WERI-Rb-1 (cell line): ENCODE data around the gene PDLIM5.

Experiments used
- DNase-seq: peaks from one replicate; pipeline ENCODE4 v3.0.0-alpha.2; 2020
- H3K27ac ChIP-seq: fragments of 250-450 bp; sonication (Bioruptor Pico); 2 replicates; pipeline ENCODE4 v1.5.1; 2020; ENCODE audit warnings: mild to moderate bottlenecking, moderate library complexity
- H3K27me3 ChIP-seq: fragments of 250-450 bp; sonication (Bioruptor Pico); 2 replicates; pipeline ENCODE4 v1.5.1; 2021; ENCODE audit warnings: mild to moderate bottlenecking, low read depth, moderate library complexity; ENCODE audit not compliant: insufficient read depth, severe bottlenecking
- H3K36me3 ChIP-seq: fragments of 250-450 bp; sonication (Bioruptor Pico); 2 replicates; pipeline ENCODE4 v1.5.1; 2020; ENCODE audit warnings: mild to moderate bottlenecking, moderate library complexity
- H3K4me3 ChIP-seq: 2 replicates; pipeline ENCODE4 v1.5.1; 2011; ENCODE audit warnings: low read depth, mild to moderate bottlenecking, control low read depth, low read length
- H3K9me3 ChIP-seq: fragments of 250-450 bp; sonication (Bioruptor Pico); 2 replicates; pipeline ENCODE4 v1.5.1; 2021; ENCODE audit warnings: mild to moderate bottlenecking, moderate library complexity; ENCODE audit not compliant: severe bottlenecking
- CTCF ChIP-seq: IDR thresholded peaks from 2 replicates; pipeline ENCODE4 v1.5.1; 2011; ENCODE audit warnings: low read depth, mild to moderate bottlenecking, control low read depth, inconsistent platforms, low read length

PDLIM5 gene

GRCh38 chr4:94413085-94413840 lies 38.5 kb upstream of the PDLIM5 start:
- DNase-seq, result no peak
- no peaks in the 10 kb centered on the region for H3K27me3 ChIP-seq
- TF ChIP-seq CTCF, result no peak
- no peaks in the 10 kb centered on the region for H3K9me3 ChIP-seq
- no peak overlapping the region for H3K27ac ChIP-seq
- no peaks in the 10 kb centered on the region for H3K36me3 ChIP-seq
- no peak overlapping the region for H3K4me3 ChIP-seq

DNA sequence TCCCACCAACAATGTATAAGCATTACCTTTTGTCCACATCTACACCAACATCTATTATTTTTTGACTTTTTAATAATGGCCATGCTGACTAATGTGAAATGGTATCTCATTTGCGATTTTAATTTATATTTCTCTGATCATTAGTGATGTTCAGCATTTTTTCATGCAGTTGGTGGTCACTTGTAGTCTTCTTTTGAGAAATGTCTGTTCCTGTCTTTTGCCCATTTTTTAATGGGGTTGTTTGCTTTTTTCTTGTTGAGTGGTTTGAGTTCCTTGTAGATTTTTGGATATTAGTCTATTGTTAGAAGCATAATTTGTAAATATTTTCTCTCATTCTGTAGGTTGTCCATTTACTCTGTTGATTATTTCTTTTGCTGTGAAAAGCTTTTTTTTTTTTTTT lies 36.8 kb upstream of the PDLIM5 start:
- no peak for DNase-seq
- H3K9me3 ChIP-seq, result no peaks in the 10 kb centered on the region
- H3K27me3 ChIP-seq, result no peaks in the 10 kb centered on the region
- no peaks in the 10 kb centered on the region for H3K36me3 ChIP-seq
- no peak overlapping the region for H3K27ac ChIP-seq
- TF ChIP-seq CTCF, result no peak
- no peak overlapping the region for H3K4me3 ChIP-seq

DNA sequence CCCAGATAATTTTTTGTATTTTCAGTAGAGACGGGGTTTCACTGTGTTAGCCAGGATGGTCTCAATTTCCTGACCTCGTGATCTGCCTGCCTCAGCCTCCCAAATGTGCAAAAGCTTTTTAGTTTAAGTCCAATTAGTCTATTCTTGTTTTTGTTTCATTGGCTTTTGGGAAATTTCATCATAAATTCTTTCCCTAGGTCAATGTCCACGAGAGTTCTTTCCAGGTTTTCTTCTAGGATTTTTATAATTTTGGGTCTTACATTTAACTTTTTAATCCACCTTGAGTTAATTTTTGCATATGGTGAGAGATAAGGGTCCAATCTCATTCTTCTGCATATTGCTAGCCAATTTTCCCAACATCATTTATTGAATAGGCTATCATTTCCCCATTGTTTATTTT lies 36.3 kb upstream of the PDLIM5 start:
- H3K27ac ChIP-seq, result no peak overlapping the region
- no peaks in the 10 kb centered on the region for H3K36me3 ChIP-seq
- no peak for DNase-seq
- H3K27me3 ChIP-seq, result no peaks in the 10 kb centered on the region
- no peak for TF ChIP-seq CTCF
- no peak overlapping the region for H3K4me3 ChIP-seq
- H3K9me3 ChIP-seq, result no peaks in the 10 kb centered on the region

GRCh38 chr4:94416335-94416734 lies 35.4 kb upstream of the PDLIM5 start:
- H3K9me3 ChIP-seq, result no peaks in the 10 kb centered on the region
- TF ChIP-seq CTCF, result no peak
- H3K4me3 ChIP-seq, result no peak overlapping the region
- H3K27ac ChIP-seq, result no peak overlapping the region
- no peaks in the 10 kb centered on the region for H3K36me3 ChIP-seq
- DNase-seq, result no peak
- H3K27me3 ChIP-seq, result no peaks in the 10 kb centered on the region

- Histone ChIP-seq H3K9me3 (no peaks in the 10 kb centered on the region), H3K27ac (no peak overlapping the region), H3K27me3 (no peaks in the 10 kb centered on the region), H3K36me3 (no peaks in the 10 kb centered on the region), H3K4me3 (no peak overlapping the region)
- TF ChIP-seq CTCF, result no peak
- no peak for DNase-seq
Observed at GRCh38 chr4:94416981-94417380, 34.8 kb upstream of the PDLIM5 start.

DNA sequence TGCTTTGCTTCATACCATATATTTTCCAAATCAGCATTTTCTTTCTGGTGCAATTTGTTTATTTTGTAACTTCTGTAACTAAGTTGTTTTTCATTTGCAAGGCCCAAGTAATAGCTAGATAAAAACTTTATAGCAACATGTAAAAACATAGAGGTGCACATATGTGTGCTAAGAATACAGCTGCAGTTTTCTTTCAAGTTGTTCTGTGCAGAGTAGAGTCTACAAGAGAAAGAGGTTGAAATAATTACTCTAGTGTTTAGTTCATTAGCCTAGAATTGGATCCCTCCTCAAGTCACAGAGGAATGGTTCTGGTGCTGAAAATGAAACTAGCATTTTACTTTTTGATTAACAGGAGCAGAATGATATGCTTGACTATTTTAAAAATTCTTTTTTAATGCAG lies 32.2 kb upstream of the PDLIM5 start:
- no peak overlapping the region for H3K4me3 ChIP-seq
- no peak for DNase-seq

More for the DNA sequence above, 32.2 kb upstream of the PDLIM5 start:
- Histone ChIP-seq H3K27ac (no peak overlapping the region), H3K36me3 (no peaks in the 10 kb centered on the region), H3K9me3 (no peaks in the 10 kb centered on the region), H3K27me3 (no peaks in the 10 kb centered on the region)
- TF ChIP-seq CTCF, result no peak
